H9 (cell line): Measurements from ENCODE around the gene METTL21C. TPM values are rescaled to one million over a fixed set of nuclear protein-coding genes. Genes with fewer than 3 reads are reported as not detected.

ENCODE experiments used
- DNase-seq: peaks from one replicate; pipeline ENCODE4 v3.0.0-alpha.2; 2017
- H2AFZ ChIP-seq: one replicate; pipeline ENCODE4 v1.6.1; 2013; ENCODE audit warnings: mild to moderate bottlenecking, low read length, control low read depth, moderate library complexity
- H2AK5ac ChIP-seq: 2 replicates; pipeline ENCODE4 v1.6.1; 2013; ENCODE audit warnings: low read length, control low read depth, mixed read lengths; ENCODE audit not compliant: insufficient read length
- H2BK120ac ChIP-seq: one replicate; pipeline ENCODE4 v1.6.1; 2013; ENCODE audit warnings: low read depth, mild to moderate bottlenecking, low read length, control low read depth, inconsistent platforms; ENCODE audit not compliant: poor library complexity, severe bottlenecking
- H2BK12ac ChIP-seq: 2 replicates; pipeline ENCODE4 v1.6.1; 2013; ENCODE audit warnings: low read length, control low read depth, mixed read lengths, low read depth; ENCODE audit not compliant: insufficient read length
- H2BK15ac ChIP-seq: 2 replicates; pipeline ENCODE4 v1.6.1; 2013; ENCODE audit warnings: low read depth, low read length, control low read depth
- H2BK20ac ChIP-seq: one replicate; pipeline ENCODE4 v1.6.1; 2013; ENCODE audit warnings: low read depth, mild to moderate bottlenecking, low read length, control low read depth, inconsistent platforms; ENCODE audit not compliant: poor library complexity, severe bottlenecking
- H2BK5ac ChIP-seq: 2 replicates; pipeline ENCODE4 v1.6.1; 2013; ENCODE audit warnings: low read length, control low read depth, mixed read lengths; ENCODE audit not compliant: insufficient read length
- H3K14ac ChIP-seq: 2 replicates; pipeline ENCODE4 v1.6.1; 2013; ENCODE audit warnings: low read length, control low read depth; ENCODE audit not compliant: insufficient read depth
- H3K18ac ChIP-seq: 2 replicates; pipeline ENCODE4 v1.6.1; 2013; ENCODE audit warnings: low read depth, mild to moderate bottlenecking, mixed read lengths, low read length, control low read depth; ENCODE audit not compliant: insufficient read length
- H3K23ac ChIP-seq: 2 replicates; pipeline ENCODE4 v1.6.1; 2013; ENCODE audit warnings: low read length, control low read depth, mixed read lengths, low read depth; ENCODE audit not compliant: insufficient read length
- H3K23me2 ChIP-seq: 2 replicates; pipeline ENCODE4 v1.6.1; 2013; ENCODE audit warnings: low read depth, mild to moderate bottlenecking, mixed read lengths, low read length, control low read depth; ENCODE audit not compliant: insufficient read length, poor library complexity, severe bottlenecking
- H3K27ac ChIP-seq: 2 replicates; pipeline ENCODE4 v1.5.1; 2013; ENCODE audit warnings: low read length, control low read depth, mixed read lengths, low read depth; ENCODE audit not compliant: insufficient read length
- H3K27me3 ChIP-seq: 2 replicates; pipeline ENCODE4 v1.6.1; 2013; ENCODE audit warnings: low read length, control low read depth, inconsistent platforms; ENCODE audit not compliant: insufficient read depth
- H3K4ac ChIP-seq: 2 replicates; pipeline ENCODE4 v1.6.1; 2013; ENCODE audit warnings: low read depth, mild to moderate bottlenecking, control low read depth, inconsistent platforms, low read length, moderate library complexity
- H3K4me1 ChIP-seq: 2 replicates; pipeline ENCODE4 v1.6.1; 2013; ENCODE audit warnings: low read length, control low read depth, inconsistent platforms; ENCODE audit not compliant: insufficient read depth
- H3K4me2 ChIP-seq: 2 replicates; pipeline ENCODE4 v1.6.1; 2013; ENCODE audit warnings: low read length, control low read depth, mixed read lengths; ENCODE audit not compliant: insufficient read length, insufficient read depth
- H3K56ac ChIP-seq: 2 replicates; pipeline ENCODE4 v1.6.1; 2013; ENCODE audit warnings: low read depth, mild to moderate bottlenecking, mixed read lengths, low read length, control low read depth; ENCODE audit not compliant: insufficient read length
- H3K79me1 ChIP-seq: 2 replicates; pipeline ENCODE4 v1.6.1; 2013; ENCODE audit warnings: low read depth, mild to moderate bottlenecking, moderate library complexity, low read length, control low read depth, inconsistent platforms; ENCODE audit not compliant: insufficient read depth, poor library complexity, severe bottlenecking
- H3K79me2 ChIP-seq: 2 replicates; pipeline ENCODE4 v1.6.1; 2013; ENCODE audit warnings: low read length, control low read depth, inconsistent platforms; ENCODE audit not compliant: insufficient read depth
- H3K9ac ChIP-seq: 2 replicates; pipeline ENCODE4 v1.6.1; 2013; ENCODE audit warnings: low read length, control low read depth, mixed read lengths; ENCODE audit not compliant: insufficient read length; ENCODE audit errors: extremely low read depth
- H3K9me3 ChIP-seq: one replicate; pipeline ENCODE4 v1.6.1; 2013; ENCODE audit warnings: low read depth, low read length, inconsistent platforms; ENCODE audit not compliant: control insufficient read depth
- H3T11ph ChIP-seq: one replicate; pipeline ENCODE4 v1.6.1; 2013; ENCODE audit warnings: mild to moderate bottlenecking, low read length, control low read depth, inconsistent platforms
- H4K20me1 ChIP-seq: one replicate; pipeline ENCODE4 v1.6.1; 2013; ENCODE audit not compliant: control insufficient read depth, insufficient read length, insufficient read depth
- H4K5ac ChIP-seq: 2 replicates; pipeline ENCODE4 v1.6.1; 2013; ENCODE audit warnings: low read depth, mild to moderate bottlenecking, mixed read lengths, low read length, control low read depth; ENCODE audit not compliant: insufficient read length
- H4K8ac ChIP-seq: replicated peaks from 2 replicates; pipeline ENCODE4 v1.6.1; 2013; ENCODE audit warnings: low read length, control low read depth, mixed read lengths, low read depth; ENCODE audit not compliant: insufficient read length
- H4K91ac ChIP-seq: 2 replicates; pipeline ENCODE4 v1.6.1; 2013; ENCODE audit warnings: low read depth, mild to moderate bottlenecking, moderate library complexity, mixed read lengths, low read length, control low read depth; ENCODE audit not compliant: insufficient read length
- H3K27ac Mint-ChIP-seq, 3 experiments: 2 replicates in 2 of 3; 3 replicates in 1 of 3; pipeline ENCODE4 v1.8.0; 2020 to 2021; ENCODE audit warnings: mixed read lengths in 3 of 3, mild to moderate bottlenecking in 1 of 3, moderate library complexity in 1 of 3
- H3K27me3 Mint-ChIP-seq: 2 replicates; pipeline ENCODE4 v1.8.0; 2021; ENCODE audit warnings: low read depth, mild to moderate bottlenecking, moderate library complexity, mixed read lengths
- H3K36me3 Mint-ChIP-seq, 3 experiments: 2 replicates in 2 of 3; 3 replicates in 1 of 3; pipeline ENCODE4 v1.8.0; 2020 to 2021; ENCODE audit warnings: low read depth in 3 of 3, mixed read lengths in 3 of 3; ENCODE audit not compliant: insufficient read depth in 1 of 3
- H3K4me1 Mint-ChIP-seq, 2 experiments: 2 replicates each; pipeline ENCODE4 v1.8.0; 2020; ENCODE audit warnings: mixed read lengths in 2 of 2
- H3K4me3 Mint-ChIP-seq, 2 experiments: 2 replicates in 1 of 2; 3 replicates in 1 of 2; pipeline ENCODE4 v1.8.0; 2020 to 2021; ENCODE audit warnings: mild to moderate bottlenecking in 2 of 2, mixed read lengths in 2 of 2, moderate library complexity in 1 of 2
- H3K9me3 Mint-ChIP-seq, 2 experiments: 2 replicates in 1 of 2; 3 replicates in 1 of 2; pipeline ENCODE4 v1.8.0; 2020; ENCODE audit warnings: mild to moderate bottlenecking in 2 of 2, mixed read lengths in 2 of 2, moderate library complexity in 1 of 2
- CTCF ChIP-seq: fragments of 200-600 bp; sonication (generic); conservative IDR thresholded peaks from 3 replicates; pipeline ENCODE4 v1.8.0; 2021; ENCODE audit warnings: antibody characterized with exemption, mild to moderate bottlenecking
- WGBS: extraction: QIAGEN DNeasy Blood & Tissue Kit; methylation state at CpG from one replicate; pipeline ENCODE4 v1.1.7; 2013; ENCODE audit warnings: missing lambda C conversion rate, low lambda C conversion rate, mixed read lengths; ENCODE audit not compliant: insufficient read length; ENCODE audit errors: extremely low coverage; 5-methylcytosine and 5-hydroxymethylcytosine counted together
- total RNA-seq: library from RNA; stranded (reverse); gene quantifications from 2 replicates; pipeline ENCODE4 v1.2.1, GENCODE V29; 2021

Gene METTL21C
- total RNA-seq, 1 experiment from 2014 or later: not detected

- Histone ChIP-seq H3K14ac (no peak overlapping the region), H2BK20ac (no peak overlapping the region), H3K79me2 (no peaks in the 10 kb centered on the region), H2AFZ (no peak overlapping the region), H3K4me1 (no peaks in the 10 kb centered on the region), H3K4me2 (no peak overlapping the region), H3K23me2 (no peaks in the 10 kb centered on the region), H4K8ac (no peak overlapping the region), H3K18ac (no peak overlapping the region), H2AK5ac (no peak overlapping the region), H4K5ac (no peak overlapping the region), H2BK15ac (no peak overlapping the region), H4K20me1 (no peaks in the 10 kb centered on the region), H2BK5ac (no peak overlapping the region), H3K4ac (no peak overlapping the region), H3K27ac (no peak overlapping the region), H3T11ph (no peak overlapping the region), H3K79me1 (no peaks in the 10 kb centered on the region), H3K56ac (no peak overlapping the region), H2BK120ac (no peak overlapping the region), H4K91ac (no peak overlapping the region), H3K27me3 (no peaks in the 10 kb centered on the region), H2BK12ac (no peak overlapping the region), H3K9me3 (no peaks in the 10 kb centered on the region), H3K23ac (no peak overlapping the region), H3K9ac (no peak overlapping the region)
- H3K4me3 Mint-ChIP-seq: no peak overlapping the region
- no peaks in the 10 kb centered on the region for H3K4me1 Mint-ChIP-seq
- no peak for TF ChIP-seq CTCF
- DNase-seq: no peak
- WGBS: no CpG with 5 or more reads among the region's 8 CpGs
- H3K27me3 Mint-ChIP-seq: peaks cover 7% of the 10 kb centered on the region
- no peak overlapping the region for H3K27ac Mint-ChIP-seq
- H3K9me3 Mint-ChIP-seq: no peaks in the 10 kb centered on the region
- H3K36me3 Mint-ChIP-seq: no peaks in the 10 kb centered on the region
These were observed 34.9 kb upstream of the METTL21C start for GRCh38 chr13:102729560-102730270.
